GM12878 (cell line): ENCODE measurements around the gene RBMS1. TPM values are rescaled to one million over a fixed set of nuclear protein-coding genes. Genes with fewer than 3 reads are reported as not detected.

ENCODE experiments used
- ATAC-seq: fragments of 200-7000 bp; cut with Tn5 transposase; 3 replicates; pipeline ENCODE4 v1.9.1; 2020; ENCODE audit warnings: mild to moderate bottlenecking, moderate library complexity
- BruUV-seq: library from RNA; stranded (reverse); fragments of 400-500 nt; replicated peaks from 2 replicates; lab custom pipeline; 2021; lab: Mats Ljungman, UMichigan
- CTCF ChIA-PET: fragments of 300-600 bp; sonication (Branson Sonifier 250); formaldehyde crosslinking; extraction: SDS; loops from one replicate; lab custom pipeline; 2021; ENCODE audit warnings: inconsistent platforms; lab: Yijun Ruan, JAX
- POLR2A ChIA-PET: fragments of 350-600 bp; formaldehyde crosslinking; extraction: SDS; loops from one replicate; lab custom pipeline; 2021; ENCODE audit warnings: inconsistent platforms; lab: Charles Lee
- RAD21 ChIA-PET: fragments of 300-600 bp; sonication (Branson Sonifier 250); formaldehyde crosslinking; loops from one replicate; lab custom pipeline; 2023; ENCODE audit warnings: antibody characterized with exemption; ENCODE audit not compliant: unreplicated experiment; lab: Charles Lee
- SMC1A ChIA-PET: fragments of 300-600 bp; sonication (Branson Sonifier 250); formaldehyde crosslinking; loops from one replicate; lab custom pipeline; 2023; ENCODE audit not compliant: unreplicated experiment, uncharacterized antibody; lab: Charles Lee
- DNase-seq: peaks from one replicate; pipeline ENCODE4 v3.0.0-alpha.2; 2011; ENCODE audit warnings: low read depth, low spot score
- FAIRE-seq: peaks from 3 replicates; lab custom pipeline; 2011; peaks lifted over from hg19 to GRCh38; lab: Jason Lieb, UNC
- H2AFZ ChIP-seq: 2 replicates; pipeline ENCODE4 v1.6.0; 2011; ENCODE audit warnings: low read depth, low read length, control low read depth; ENCODE audit not compliant: control insufficient read depth
- H3K27ac ChIP-seq: 2 replicates; pipeline ENCODE4 v1.5.1; 2011; ENCODE audit warnings: control low read depth; ENCODE audit not compliant: control insufficient read depth, insufficient read depth
- H3K27me3 ChIP-seq, 2 experiments: replicated peaks in 1 of 2; 2 replicates each; pipeline versions ENCODE4 v1.6.0 to v1.6.1; 2011; ENCODE audit warnings: low read length in 1 of 2; ENCODE audit not compliant: control insufficient read depth in 2 of 2, insufficient read depth in 2 of 2
- H3K36me3 ChIP-seq, 2 experiments: 2 replicates each; pipeline ENCODE4 v1.5.1; 2011; ENCODE audit warnings: low read length in 1 of 2; ENCODE audit not compliant: control insufficient read depth in 2 of 2, insufficient read depth in 2 of 2
- H3K4me1 ChIP-seq: 2 replicates; pipeline ENCODE4 v1.6.1; 2011; ENCODE audit warnings: mild to moderate bottlenecking, low read length, moderate library complexity, mixed read lengths; ENCODE audit not compliant: control insufficient read depth, insufficient read depth
- H3K4me2 ChIP-seq: 2 replicates; pipeline ENCODE4 v1.6.0; 2011; ENCODE audit warnings: control low read depth; ENCODE audit not compliant: control insufficient read depth, insufficient read depth
- H3K4me3 ChIP-seq: fragments of 200-600 bp; sonication (generic); 2 replicates; pipeline ENCODE4 v1.5.1; 2016
- H3K79me2 ChIP-seq: 2 replicates; pipeline ENCODE4 v1.6.0; 2011; ENCODE audit warnings: low read length; ENCODE audit not compliant: control insufficient read depth, insufficient read depth
- H3K9ac ChIP-seq: 2 replicates; pipeline ENCODE4 v1.8.0; 2011; ENCODE audit warnings: low read length, control low read depth, mixed read lengths; ENCODE audit not compliant: control insufficient read depth, insufficient read depth
- H3K9me3 ChIP-seq: replicated peaks from 3 replicates; pipeline ENCODE4 v1.5.1; 2011; ENCODE audit warnings: mild to moderate bottlenecking, low read length; ENCODE audit not compliant: control insufficient read depth, insufficient read depth
- H4K20me1 ChIP-seq: 2 replicates; pipeline ENCODE4 v1.6.0; 2011; ENCODE audit not compliant: control insufficient read depth, insufficient read depth
- CBX3 ChIP-seq: fragments of 200-600 bp; sonication (generic); IDR thresholded peaks from 2 replicates; pipeline ENCODE4 v1.6.1; 2016; ENCODE audit warnings: low read depth, borderline replicate concordance
- DPF2 ChIP-seq: fragments of 450-650 bp; IDR thresholded peaks from 2 replicates; pipeline ENCODE4 v1.6.1; 2017; ENCODE audit warnings: mild to moderate bottlenecking
- EZH2 ChIP-seq: IDR thresholded peaks from 2 replicates; pipeline ENCODE4 v1.6.1; 2012; ENCODE audit warnings: low read depth, mild to moderate bottlenecking, control low read depth, inconsistent platforms, low read length, borderline replicate concordance; ENCODE audit not compliant: control insufficient read depth
- HDGF ChIP-seq: fragments of 450-650 bp; IDR thresholded peaks from 2 replicates; pipeline ENCODE4 v1.6.1; 2016; ENCODE audit warnings: antibody characterized with exemption
- JUNB ChIP-seq: IDR thresholded peaks from 2 replicates; pipeline ENCODE4 v1.6.1; 2016; ENCODE audit warnings: antibody characterized with exemption, mild to moderate bottlenecking
- KAT2A ChIP-seq: conservative IDR thresholded peaks from 2 replicates; pipeline ENCODE4 v1.6.1; 2011; ENCODE audit warnings: low read depth, low read length; ENCODE audit not compliant: control insufficient read depth
- NBN ChIP-seq: fragments of 450-650 bp; IDR thresholded peaks from 2 replicates; pipeline ENCODE4 v1.6.1; 2016
- PAX5 ChIP-seq: IDR thresholded peaks from 2 replicates; pipeline ENCODE4 v1.6.1; 2011; ENCODE audit warnings: low read depth, low read length, borderline replicate concordance
- PKNOX1 ChIP-seq: fragments of 450-650 bp; IDR thresholded peaks from 2 replicates; pipeline ENCODE4 v1.6.1; 2016; ENCODE audit warnings: mild to moderate bottlenecking
- POLR2AphosphoS2 ChIP-seq: IDR thresholded peaks from 2 replicates; pipeline ENCODE4 v1.6.1; 2011; ENCODE audit warnings: low read depth, mild to moderate bottlenecking, low read length, improper control_type of control experiment, moderate library complexity
- RAD21 ChIP-seq: IDR thresholded peaks from 2 replicates; pipeline ENCODE4 v1.6.1; 2011; ENCODE audit warnings: mild to moderate bottlenecking, low read depth, low read length, moderate library complexity; ENCODE audit not compliant: insufficient read depth
- RBBP5 ChIP-seq: fragments of 200-600 bp; sonication (generic); conservative IDR thresholded peaks from 2 replicates; pipeline ENCODE4 v1.6.1; 2016
- ZBTB11 ChIP-seq: fragments of 450-650 bp; formaldehyde crosslinking; IDR thresholded peaks from 2 replicates; pipeline ENCODE4 v1.5.0; 2022; ENCODE audit warnings: mild to moderate bottlenecking, missing genetic modification characterization
- WGBS: methylation state at CpG from one replicate; pipeline ENCODE4 v1.1.6; 2016; ENCODE audit warnings: low lambda C conversion rate; ENCODE audit not compliant: insufficient replicate concordance, insufficient coverage; ENCODE audit errors: missing lambda C conversion rate; 5-methylcytosine and 5-hydroxymethylcytosine counted together
- in situ Hi-C: fragments of 300-500 bp; cut with MboI; formaldehyde crosslinking; loops from 9 replicates; pipeline ENCODE4 v1.14.3; 2018; ENCODE audit warnings: mixed read lengths
- intact Hi-C: fragments of 100-400 bp; cut with micrococcal nuclease; formaldehyde crosslinking; loops from one replicate; pipeline ENCODE4 v1.14.2; 2022; ENCODE audit not compliant: unreplicated experiment
- polyA plus RNA-seq, 11 experiments: library from polyadenylated mRNA; depleted of rRNA in 4 of 11; unstranded in 6 of 11; stranded (reverse) in 5 of 11; fragments of >200 nt; fragmentation: Nextera tagmentation in 4 of 11; fragmentation: Illumina TruSeq in 1 of 11; extraction: Ambion mirVana in 4 of 11; extraction: Trizol in 1 of 11; gene quantifications; 1 replicate in 1 of 11; 2 replicates in 10 of 11; pipeline versions ENCODE4 v1.2.1 to v1.2.3, GENCODE V29; 2011 to 2016; ENCODE audit warnings: inconsistent platforms in 2 of 11, missing spikeins in 2 of 11, low read depth in 1 of 11
- total RNA-seq, 4 experiments: library from RNA; depleted of rRNA in 3 of 4; stranded (reverse); fragments of >200 nt in 3 of 4; fragmentation: Illumina TruSeq in 1 of 4; extraction: Trizol in 1 of 4; gene quantifications; 2 replicates each; pipeline versions ENCODE4 v1.2.1 to v1.2.3, GENCODE V29; 2013 to 2021

RBMS1 gene
- total and polyA plus RNA-seq, 10 of the 15 experiments (the other 5 are each of a cell fraction or from before 2014, with no cell fraction given), result 0.04 to 0.31 (median 0.17) TPM; not detected in 1

DNA sequence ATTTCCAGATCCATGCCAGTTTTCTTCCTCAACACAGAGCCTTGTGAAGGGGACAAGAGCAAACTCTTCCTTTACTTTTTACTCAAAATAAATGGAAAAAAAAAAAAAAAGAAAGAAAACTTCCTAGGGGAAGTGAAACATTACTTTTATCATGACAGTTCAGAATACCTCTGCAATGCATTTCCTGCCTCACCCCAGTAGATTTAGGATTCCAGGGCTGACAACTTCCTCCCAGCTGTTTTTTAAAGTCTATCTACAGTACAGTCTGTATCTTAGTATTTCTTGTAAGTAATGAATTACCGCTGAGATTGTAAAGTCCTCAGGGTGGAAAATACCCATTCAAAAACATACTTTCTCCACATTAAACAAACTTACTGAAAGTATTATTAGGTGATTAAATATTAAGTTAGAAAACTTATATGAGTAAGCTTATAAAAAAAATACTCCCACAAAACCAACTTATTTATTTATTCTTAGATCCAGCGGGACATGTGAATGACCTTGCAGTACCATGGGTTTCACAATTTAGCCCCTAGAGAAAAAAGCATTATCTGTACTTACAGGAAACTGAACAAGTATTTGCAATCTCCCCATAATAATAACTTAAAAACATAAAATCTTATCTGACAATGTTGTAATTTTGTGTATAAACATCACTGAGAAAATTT is 117.7 kb downstream of the RBMS1 start:
- H3K79me2 ChIP-seq, result no peaks in the 10 kb centered on the region
- RAD21 ChIA-PET, result no interaction called here
- DNase-seq (no peak), FAIRE-seq (no peak), ATAC-seq (no peak)
- no peaks in the 10 kb centered on the region for H3K4me1 ChIP-seq
- SMC1A ChIA-PET, result no interaction called here
- H3K9me3 ChIP-seq, result no peaks in the 10 kb centered on the region
- H3K4me2 ChIP-seq, result no peak overlapping the region
- no peaks in the 10 kb centered on the region for H4K20me1 ChIP-seq
- no peaks in the 10 kb centered on the region for H3K36me3 ChIP-seq
- no peak overlapping the region for H3K4me3 ChIP-seq
- no peak for TF ChIP-seq PKNOX1
- no peak for TF ChIP-seq KAT2A
- TF ChIP-seq EZH2, result no peak
- no peak for TF ChIP-seq NBN
- TF ChIP-seq ZBTB11 (CRISPR knock-in tag), result no peak
- no peak for TF ChIP-seq POLR2AphosphoS2
- no peak for TF ChIP-seq RAD21
- TF ChIP-seq PAX5, result no peak
- no peak for TF ChIP-seq JUNB
- no peak for TF ChIP-seq HDGF
- TF ChIP-seq RBBP5, result no peak
- TF ChIP-seq CBX3, result no peak
- no peak for TF ChIP-seq DPF2
- BruUV-seq, result no TSS peak
- H3K27me3 ChIP-seq, result peaks cover 0 to 2% of the 10 kb centered on the region in 2 experiments; a peak in 1 of 4 replicates
- in situ Hi-C loops (no loop called here), intact Hi-C loops (no loop called here)
- POLR2A ChIA-PET, result interaction anchor here (0.5 kb wide), 1 partner anchor 152 kb away, joined by 3 read pairs; no protein-coding TSS in a partner anchor
- no peak overlapping the region for H2AFZ ChIP-seq
- 52% methylated on average over 2 of the region's 2 CpGs for WGBS
- no peak overlapping the region for H3K27ac ChIP-seq
- CTCF ChIA-PET, result interaction anchor here (0.6 to 1.8 kb wide), 3 partner anchors 54 to 620 kb away, joined by 3 to 4 read pairs (median 3); no protein-coding TSS in a partner anchor
- H3K9ac ChIP-seq, result no peak overlapping the region
